ENCODE data around the gene INSM1. TPM values are rescaled to one million over a fixed set of nuclear protein-coding genes. Genes with fewer than 3 reads are reported as not detected.

Gene INSM1
- not detected in 5 replicates for total RNA-seq (2022; extraction: Qiagen RNA extraction; ENCODE audit: low read depth)

GRCh38 chr20:20367575-20368417 lies at the start of gene INSM1:
Gene INSM1 (plus strand): TSS chr20:20368104. CDS start chr20:20368268, 164 bp downstream.

